NOMO-1 treated with dmso at 0.1 percent for 144 hours (cell line): Measurements from ENCODE around the gene ZC3H13.

Experiments used
- DNase-seq: peaks from one replicate; lab custom pipeline; 2025; ENCODE audit not compliant: unreplicated experiment; lab: John Stamatoyannopoulos, UW

ZC3H13 gene

GRCh38 chr13:46071590-46072249 is 19.2 kb upstream of the ZC3H13 start:
- no peak for DNase-seq

- no peak for DNase-seq
Measured at GRCh38 chr13:46063292-46063691, 10.7 kb upstream of the ZC3H13 start.

GRCh38 chr13:46062185-46062584 is 9.6 kb upstream of the ZC3H13 start:
- DNase-seq = no peak

GRCh38 chr13:46059405-46059804 is 6.9 kb upstream of the ZC3H13 start:
- no peak for DNase-seq

- no peak for DNase-seq
Measured at GRCh38 chr13:46058268-46058667, 5.7 kb upstream of the ZC3H13 start.

- DNase-seq = no peak
Measured at GRCh38 chr13:46057256-46058015, 4.9 kb upstream of the ZC3H13 start.

GRCh38 chr13:46053162-46054012 is 841 bp upstream of the ZC3H13 start:
- no peak for DNase-seq

- DNase-seq = no peak
Measured at GRCh38 chr13:46051968-46052318, 603 bp downstream of the ZC3H13 start.

- no peak for DNase-seq
Measured at GRCh38 chr13:46050771-46051170, 1.8 kb downstream of the ZC3H13 start.

GRCh38 chr13:46045424-46045823 is 7.1 kb downstream of the ZC3H13 start:
- no peak for DNase-seq

- DNase-seq = no peak
Measured at GRCh38 chr13:46043647-46044046, 8.9 kb downstream of the ZC3H13 start.

- DNase-seq = no peak
Measured at GRCh38 chr13:46041419-46041839, 11.1 kb downstream of the ZC3H13 start.

GRCh38 chr13:46040763-46041162 is 11.8 kb downstream of the ZC3H13 start:
- DNase-seq = no peak

GRCh38 chr13:46039411-46040182 is 12.9 kb downstream of the ZC3H13 start:
- no peak for DNase-seq

- DNase-seq = no peak
Measured at GRCh38 chr13:46038296-46038695, 14.2 kb downstream of the ZC3H13 start.

- no peak for DNase-seq
Measured at GRCh38 chr13:46035066-46035465, 17.5 kb downstream of the ZC3H13 start.

GRCh38 chr13:46032341-46032740 is 20.2 kb downstream of the ZC3H13 start:
- DNase-seq = no peak

GRCh38 chr13:46031581-46032263 is 20.8 kb downstream of the ZC3H13 start:
- DNase-seq = no peak

GRCh38 chr13:46025157-46025556 is 27.4 kb downstream of the ZC3H13 start:
- DNase-seq = no peak

GRCh38 chr13:46022481-46022880 is 30.1 kb downstream of the ZC3H13 start:
- no peak for DNase-seq
